K562 (cell line): ENCODE results near the gene PRICKLE4. TPM values are rescaled to one million over a fixed set of nuclear protein-coding genes. Genes with fewer than 3 reads are reported as not detected.

Experiments
- ATAC-seq: fragments of 200-7000 bp; cut with Tn5 transposase; 3 replicates; pipeline ENCODE4 v1.9.1; 2020; ENCODE audit warnings: moderate library complexity
- BruUV-seq: library from RNA; stranded (reverse); fragments of 400-500 nt; replicated peaks from 2 replicates; lab custom pipeline; 2021; lab: Mats Ljungman, UMichigan
- CTCF ChIA-PET: fragments of 300-600 bp; formaldehyde crosslinking; extraction: SDS; loops from one replicate; lab custom pipeline; 2021; ENCODE audit warnings: low intra/inter-chr PET ratio; lab: Yijun Ruan, JAX
- POLR2A ChIA-PET: fragments of 300-600, 350-650 bp; sonication (Branson Sonifier 250); formaldehyde crosslinking; extraction: SDS; loops from one replicate; lab custom pipeline; 2021; ENCODE audit warnings: antibody characterized with exemption, inconsistent platforms; lab: Yijun Ruan, JAX
- DNase-seq, 4 experiments: peaks; one replicate each; pipeline versions ENCODE4 v3.0.0 to v3.0.0-alpha.2; 2011 to 2018; ENCODE audit warnings: low spot score in 3 of 4, mixed read lengths in 3 of 4; ENCODE audit errors: extremely low read depth in 1 of 4
- FAIRE-seq: peaks from 2 replicates; lab custom pipeline; 2011; peaks lifted over from hg19 to GRCh38; lab: Jason Lieb, UNC
- H2AFZ ChIP-seq: 2 replicates; pipeline ENCODE4 v1.6.0; 2011; ENCODE audit warnings: low read depth, low read length, control low read depth, inconsistent platforms
- H3K27ac ChIP-seq: fragments of 200-600 bp; 3 replicates; pipeline ENCODE4 v1.8.0; 2011; ENCODE audit warnings: low read depth, mild to moderate bottlenecking, control low read depth, inconsistent platforms, low read length, moderate library complexity, mixed read lengths; ENCODE audit errors: extremely low read depth
- H3K27me3 ChIP-seq, 2 experiments: fragments of 300-600 bp in 1 of 2; 2 replicates in 1 of 2; 3 replicates in 1 of 2; pipeline versions ENCODE4 v1.6.0 to v1.8.0; 2011; ENCODE audit warnings: inconsistent platforms in 2 of 2, low read length in 2 of 2, mild to moderate bottlenecking in 1 of 2, mixed read lengths in 1 of 2, moderate library complexity in 1 of 2; ENCODE audit not compliant: control insufficient read depth in 2 of 2, insufficient read depth in 2 of 2
- H3K36me3 ChIP-seq: fragments of 300-600 bp; 3 replicates; pipeline ENCODE4 v1.8.0; 2011; ENCODE audit warnings: mild to moderate bottlenecking, low read length, inconsistent platforms; ENCODE audit not compliant: control insufficient read depth, insufficient read depth
- H3K4me1 ChIP-seq, 2 experiments: fragments of 200-600 bp in 1 of 2; replicated peaks in 1 of 2; 2 replicates in 1 of 2; 3 replicates in 1 of 2; pipeline versions ENCODE4 v1.5.1 to v1.8.0; 2011; ENCODE audit warnings: inconsistent platforms in 2 of 2, low read length in 2 of 2, mild to moderate bottlenecking in 1 of 2, mixed read lengths in 1 of 2, moderate library complexity in 1 of 2; ENCODE audit not compliant: control insufficient read depth in 2 of 2, insufficient read depth in 2 of 2
- H3K4me2 ChIP-seq: 2 replicates; pipeline ENCODE4 v1.6.1; 2011; ENCODE audit warnings: low read length, control low read depth, inconsistent platforms, mixed read lengths; ENCODE audit not compliant: insufficient read depth
- H3K4me3 ChIP-seq: fragments of 200-600 bp; sonication (generic), shearing (Covaris generic); 2 replicates; pipeline ENCODE4 v1.5.1; 2016; ENCODE audit warnings: control low read depth, inconsistent platforms
- H3K79me2 ChIP-seq: fragments of 200-600 bp; 3 replicates; pipeline ENCODE4 v1.8.0; 2011; ENCODE audit warnings: low read length, inconsistent platforms; ENCODE audit not compliant: control insufficient read depth, insufficient read depth
- H3K9ac ChIP-seq, 2 experiments: 2 replicates each; pipeline versions ENCODE4 v1.6.0 to v1.6.1; 2011; ENCODE audit warnings: low read depth in 2 of 2, low read length in 2 of 2, control low read depth in 1 of 2, inconsistent platforms in 1 of 2, mild to moderate bottlenecking in 1 of 2, mixed read lengths in 1 of 2; ENCODE audit not compliant: insufficient read depth in 1 of 2
- H3K9me1 ChIP-seq: one replicate; pipeline ENCODE4 v1.6.0; 2011; ENCODE audit warnings: inconsistent platforms, mild to moderate bottlenecking, low read length, moderate library complexity; ENCODE audit not compliant: control insufficient read depth, insufficient read depth
- H3K9me3 ChIP-seq: replicated peaks from 2 replicates; pipeline ENCODE4 v1.5.1; 2011; ENCODE audit warnings: low read depth, low read length, inconsistent platforms; ENCODE audit not compliant: control insufficient read depth, insufficient read depth
- H4K20me1 ChIP-seq: replicated peaks from 2 replicates; pipeline ENCODE4 v1.6.1; 2011; ENCODE audit warnings: low read length, inconsistent platforms, mixed read lengths; ENCODE audit not compliant: control insufficient read depth, insufficient read depth
- CAMTA2 ChIP-seq: fragments of 250-450 bp; sonication (Bioruptor Pico); conservative IDR thresholded peaks from 2 replicates; pipeline ENCODE4 v1.5.1; 2022
- CHD1 ChIP-seq: fragments of 200-600 bp; sonication (generic); IDR thresholded peaks from one replicate; pipeline ENCODE4 v1.6.1; 2012; ENCODE audit warnings: mild to moderate bottlenecking, moderate library complexity, low read length, inconsistent platforms
- DIDO1 ChIP-seq: fragments of 450-650 bp; IDR thresholded peaks from 2 replicates; pipeline ENCODE4 v1.6.1; 2016; ENCODE audit warnings: low read depth, missing biosample characterization, missing genetic modification characterization
- EGR1 ChIP-seq: fragments of 450-650 bp; conservative IDR thresholded peaks from 2 replicates; pipeline ENCODE4 v1.6.1; 2017; ENCODE audit warnings: mild to moderate bottlenecking
- HCFC1 ChIP-seq: IDR thresholded peaks from 2 replicates; pipeline ENCODE4 v1.6.1; 2012; ENCODE audit warnings: low read depth, low read length, improper control_type of control experiment
- KDM2B ChIP-seq: fragments of 250-450 bp; sonication (Bioruptor Pico); IDR thresholded peaks from 2 replicates; pipeline ENCODE4 v1.8.0; 2021; ENCODE audit warnings: mild to moderate bottlenecking, moderate library complexity
- LEF1 ChIP-seq: fragments of 450-650 bp; IDR thresholded peaks from 2 replicates; pipeline ENCODE4 v1.6.1; 2016; ENCODE audit warnings: mild to moderate bottlenecking
- MBD2 ChIP-seq: sonication (generic); IDR thresholded peaks from 2 replicates; pipeline ENCODE4 v1.6.1; 2016; ENCODE audit warnings: low read depth, borderline replicate concordance
- MTA1 ChIP-seq: fragments of 450-650 bp; IDR thresholded peaks from 2 replicates; pipeline ENCODE4 v1.6.1; 2017; ENCODE audit warnings: borderline replicate concordance
- NCOA2 ChIP-seq, 2 experiments: fragments of 450-650 bp; IDR thresholded peaks; 2 replicates each; pipeline ENCODE4 v1.6.1; 2018; ENCODE audit warnings: mild to moderate bottlenecking in 2 of 2, moderate library complexity in 1 of 2; ENCODE audit not compliant: partially characterized antibody in 2 of 2
- POLR3A ChIP-seq: IDR thresholded peaks from 2 replicates; pipeline ENCODE4 v1.6.1; 2011; ENCODE audit warnings: borderline replicate concordance, mild to moderate bottlenecking, moderate library complexity; ENCODE audit not compliant: insufficient read length, insufficient read depth; ENCODE audit errors: extremely low read depth
- PPARD ChIP-seq: fragments of 250-450 bp; sonication (Bioruptor Pico); IDR thresholded peaks from 2 replicates; pipeline ENCODE4 v1.8.0; 2022; ENCODE audit warnings: inconsistent platforms, mild to moderate bottlenecking, moderate library complexity
- PREB ChIP-seq: sonication (generic); formaldehyde crosslinking; IDR thresholded peaks from 2 replicates; pipeline ENCODE4 v1.8.1; 2023; ENCODE audit warnings: mild to moderate bottlenecking, missing genetic modification reagents
- RFX5 ChIP-seq: IDR thresholded peaks from 2 replicates; pipeline ENCODE4 v1.6.1; 2011; ENCODE audit warnings: low read depth, mild to moderate bottlenecking, improper control_type of control experiment, low read length
- SPI1 ChIP-seq: IDR thresholded peaks from 2 replicates; pipeline ENCODE4 v1.6.1; 2011; ENCODE audit warnings: low read depth, low read length, control low read depth, borderline replicate concordance
- ZNF408 ChIP-seq: fragments of 250-450 bp; sonication (Bioruptor Pico); IDR thresholded peaks from 2 replicates; pipeline ENCODE4 v1.4.0; 2020; ENCODE audit warnings: low read depth, mild to moderate bottlenecking, moderate library complexity
- ZNF77 ChIP-seq: fragments of 250-450 bp; sonication (Bioruptor Pico); IDR thresholded peaks from 2 replicates; pipeline ENCODE4 v1.5.0; 2020
- WGBS: fragments of 100-300 bp; shearing (Covaris generic); methylation state at CpG from one replicate; pipeline ENCODE4 v1.1.6; 2016; ENCODE audit warnings: low coverage, mixed read lengths; ENCODE audit not compliant: insufficient coverage; ENCODE audit errors: missing lambda C conversion rate; 5-methylcytosine and 5-hydroxymethylcytosine counted together
- in situ Hi-C: fragments of 300-500 bp; cut with MboI; formaldehyde crosslinking; loops from 4 replicates; pipeline ENCODE4 v1.15.0; 2018; ENCODE audit warnings: inconsistent platforms, mixed read lengths
- intact Hi-C: fragments of 100-400 bp; cut with micrococcal nuclease; formaldehyde crosslinking; loops from 2 replicates; pipeline ENCODE4 v1.14.2; 2022
- polyA plus RNA-seq, 8 experiments: library from polyadenylated mRNA; depleted of rRNA in 4 of 8; stranded (reverse) in 5 of 8; unstranded in 3 of 8; fragments of >200 nt; fragmentation: Nextera tagmentation in 2 of 8; fragmentation: Illumina TruSeq in 1 of 8; extraction: Ambion mirVana in 2 of 8; extraction: Trizol in 1 of 8; gene quantifications; 2 replicates each; pipeline versions ENCODE4 v1.2.1 to v1.2.3, GENCODE V29; 2011 to 2014; ENCODE audit warnings: inconsistent platforms in 1 of 8, missing spikeins in 1 of 8
- total RNA-seq, 7 experiments: library from RNA; depleted of rRNA in 6 of 7; stranded (reverse); fragments of >200 nt in 6 of 7; fragmentation: Illumina TruSeq in 2 of 7; extraction: Trizol in 2 of 7; gene quantifications; 2 replicates each; pipeline versions ENCODE4 v1.2.1 to v1.2.3, GENCODE V29; 2011 to 2021; ENCODE audit warnings: low replicate concordance in 1 of 7

Gene PRICKLE4
- total and polyA plus RNA-seq, 9 of the 15 experiments (the other 6 are each of a cell fraction or from before 2014, with no cell fraction given) = 0.20 to 0.32 (median 0.27) TPM; not detected in 6

- Histone ChIP-seq H2AFZ (no peak overlapping the region), H3K36me3 (no peaks in the 10 kb centered on the region), H3K4me2 (no peak overlapping the region), H3K79me2 (no peaks in the 10 kb centered on the region), H3K4me3 (no peak overlapping the region), H4K20me1 (no peaks in the 10 kb centered on the region)
- FAIRE-seq (no peak), DNase-seq (no peak), ATAC-seq (no peak)
- 9% methylated on average over 8 of the region's 8 CpGs for WGBS
- BruUV-seq = no TSS peak
- TF ChIP-seq EGR1 = peak; percentile 48
- TF ChIP-seq CAMTA2 (CRISPR knock-in tag) = no peak
- TF ChIP-seq, all 486 proteins: peak for 1
- Histone ChIP-seq H3K27me3 (peaks cover 37 to 60% of the 10 kb centered on the region in 2 experiments), H3K9me1 (no peaks in the 10 kb centered on the region), H3K9ac (no peak overlapping the region), H3K27ac (no peak overlapping the region), H3K4me1 (peaks cover 0 to 7% of the 10 kb centered on the region in 2 experiments; a peak in 1 of 5 replicates), H3K9me3 (no peaks in the 10 kb centered on the region)
- intact Hi-C loops = no loop called here
- ChIA-PET POLR2A (interaction anchor here (0.9 to 1.6 kb wide), 4 partner anchors 9 to 16 kb away, joined by 3 to 6 read pairs (median 4); no protein-coding TSS in a partner anchor), CTCF (no interaction called here)
- in situ Hi-C loops = no loop called here
Observed at GRCh38 chr6:41757931-41758640, 22.5 kb upstream of the PRICKLE4 start.

- ChIA-PET POLR2A (interaction anchor here (0.6 to 1.0 kb wide), 5 partner anchors 9 to 592 kb away, joined by 3 to 4 read pairs (median 3); no protein-coding TSS in a partner anchor), CTCF (no interaction called here)
- no peak overlapping the region for H3K4me3 ChIP-seq
- H3K4me2 ChIP-seq = no peak overlapping the region
- no peaks in the 10 kb centered on the region for H3K79me2 ChIP-seq
- no peaks in the 10 kb centered on the region for H3K9me3 ChIP-seq
- no peaks in the 10 kb centered on the region for H3K9me1 ChIP-seq
- 6% methylated on average over 6 of the region's 6 CpGs for WGBS
- in situ Hi-C loops (no loop called here), intact Hi-C loops (no loop called here)
- no peaks in the 10 kb centered on the region for H3K36me3 ChIP-seq
- no peak for DNase-seq
- no peak for ATAC-seq
- H3K27me3 ChIP-seq = peaks cover 34 to 65% of the 10 kb centered on the region in 2 experiments
- no peaks in the 10 kb centered on the region for H4K20me1 ChIP-seq
- no peak overlapping the region for H2AFZ ChIP-seq
- FAIRE-seq = no peak
- no peak overlapping the region for H3K27ac ChIP-seq
- BruUV-seq = no TSS peak
- H3K4me1 ChIP-seq = peaks cover 0 to 7% of the 10 kb centered on the region in 2 experiments; a peak in 1 of 5 replicates
- no peak overlapping the region for H3K9ac ChIP-seq
- TF ChIP-seq MTA1 (no peak), NCOA2 (IDR thresholded peaks at IDR 0.05; ENCODE audit: partially characterized antibody in 2 of 2) (no peak), ZNF77 (CRISPR knock-in tag) (no peak), HCFC1 (no peak), POLR3A (no peak), SPI1 (no peak), CHD1 (no peak), LEF1 (no peak), PPARD (CRISPR knock-in tag) (no peak), DIDO1 (tag) (no peak), RFX5 (no peak), KDM2B (CRISPR knock-in tag) (no peak), PREB (CRISPR knock-in tag) (no peak), ZNF408 (CRISPR knock-in tag) (no peak), MBD2 (no peak)
Observed at GRCh38 chr6:41758641-41759035, 21.9 kb upstream of the PRICKLE4 start.
